GM20431 (cell line): ENCODE data around the gene PYHIN1.
"Not testable (repeated sequence)": the region's sequence is repeated elsewhere in the genome, so short reads cannot be mapped to it uniquely, and the experiment has no call there.

Source experiments
- in situ Hi-C: fragments of 300-500 bp; cut with MseI, MboI; formaldehyde crosslinking; loops from one replicate; pipeline ENCODE4 v1.15.0; 2020; ENCODE audit warnings: low sequenced_read_pairs; ENCODE audit not compliant: unreplicated experiment

PYHIN1 gene

GRCh38 chr1:158976219-158976618, 44.9 kb downstream of the PYHIN1 start:
- in situ Hi-C loops: loop anchor here (25.0 kb wide), 1 partner anchor 464 kb away; no protein-coding TSS in a partner anchor

- in situ Hi-C loops: loop anchor here (25.0 kb wide), 1 partner anchor 466 kb away; no protein-coding TSS in a partner anchor
Measured at GRCh38 chr1:158978730-158979129, 47.4 kb downstream of the PYHIN1 start.

GRCh38 chr1:158979229-158979628, 47.9 kb downstream of the PYHIN1 start:
- in situ Hi-C loops: loop anchor here (25.0 kb wide), 1 partner anchor 467 kb away; no protein-coding TSS in a partner anchor

- in situ Hi-C loops: loop anchor here (25.0 kb wide), 1 partner anchor 471 kb away; no protein-coding TSS in a partner anchor
Measured at GRCh38 chr1:158983235-158983634, 51.9 kb downstream of the PYHIN1 start.

- in situ Hi-C loops: loop anchor here (25.0 kb wide), 1 partner anchor 472 kb away; no protein-coding TSS in a partner anchor
Measured at GRCh38 chr1:158984386-158984785, 53.0 kb downstream of the PYHIN1 start.

GRCh38 chr1:158989424-158989823, 58.1 kb downstream of the PYHIN1 start:
- in situ Hi-C loops: loop anchor here (25.0 kb wide), 1 partner anchor 477 kb away; no protein-coding TSS in a partner anchor

- in situ Hi-C loops: loop anchor here (10.0 to 25.0 kb wide), 2 partner anchors 198 to 481 kb away; no protein-coding TSS in a partner anchor
Measured at GRCh38 chr1:158992787-158993312, 61.5 kb downstream of the PYHIN1 start.

- in situ Hi-C loops: loop anchor here (10.0 to 25.0 kb wide), 2 partner anchors 202 to 485 kb away; no protein-coding TSS in a partner anchor
Measured at GRCh38 chr1:158996998-158997397, 65.6 kb downstream of the PYHIN1 start.

- in situ Hi-C loops: loop anchor here (10.0 to 25.0 kb wide), 2 partner anchors 203 to 486 kb away; no protein-coding TSS in a partner anchor
Measured at GRCh38 chr1:158998037-158998780, 66.9 kb downstream of the PYHIN1 start.

- in situ Hi-C loops: loop anchor here (10.0 to 25.0 kb wide), 2 partner anchors 204 to 486 kb away; no protein-coding TSS in a partner anchor
Measured at GRCh38 chr1:158998781-158999161, 67.4 kb downstream of the PYHIN1 start.

- in situ Hi-C loops: loop anchor here (10.0 to 25.0 kb wide), 2 partner anchors 205 to 487 kb away; no protein-coding TSS in a partner anchor
Measured at GRCh38 chr1:158999316-159000069, 68.1 kb downstream of the PYHIN1 start.

- in situ Hi-C loops: no loop called here
Measured at GRCh38 chr1:159000070-159000409, 68.7 kb downstream of the PYHIN1 start.

GRCh38 chr1:159000625-159001024, 69.3 kb downstream of the PYHIN1 start:
- in situ Hi-C loops: no loop called here

GRCh38 chr1:159005161-159005560, 73.8 kb downstream of the PYHIN1 start:
- in situ Hi-C loops: no loop called here

GRCh38 chr1:159005676-159006075, 74.3 kb downstream of the PYHIN1 start:
- in situ Hi-C loops: no loop called here

GRCh38 chr1:159006210-159006807, 75.0 kb downstream of the PYHIN1 start:
- in situ Hi-C loops: not testable (repeated sequence)

GRCh38 chr1:159007726-159008125, 76.4 kb downstream of the PYHIN1 start:
- in situ Hi-C loops: no loop called here

- in situ Hi-C loops: no loop called here
Measured at GRCh38 chr1:159008744-159009188, 77.4 kb downstream of the PYHIN1 start.

- in situ Hi-C loops: no loop called here
Measured at GRCh38 chr1:159009287-159009686, 77.9 kb downstream of the PYHIN1 start.
